Astrocyte of the cerebellum (primary cell): ENCODE data around the gene NDUFAF2.

Experiments used
- DNase-seq: peaks from one replicate; pipeline ENCODE4 v3.0.0-alpha.2; 2011; ENCODE audit warnings: low read depth
- H3K4me3 ChIP-seq: 2 replicates; pipeline ENCODE4 v1.5.1; 2011; ENCODE audit warnings: mild to moderate bottlenecking, low read depth, low read length, moderate library complexity
- CTCF ChIP-seq: IDR thresholded peaks from 2 replicates; pipeline ENCODE4 v1.5.1; 2012; ENCODE audit warnings: low read length, low read depth, moderate library complexity, mild to moderate bottlenecking; ENCODE audit errors: missing control alignments
- in situ Hi-C: cut with HindIII; loops from 2 replicates; pipeline ENCODE4 v1.10.0; 2017; ENCODE audit warnings: low sequenced_read_pairs

NDUFAF2 gene

GRCh38 chr5:61167382-61167781 lies 222.4 kb downstream of the NDUFAF2 start:
- H3K4me3 ChIP-seq = no peak overlapping the region
- in situ Hi-C loops = no loop called here
- TF ChIP-seq CTCF = peak; percentile 60
- peak; percentile 46 for DNase-seq

- no peak for DNase-seq
- in situ Hi-C loops = no loop called here
- no peak overlapping the region for H3K4me3 ChIP-seq
- no peak for TF ChIP-seq CTCF
Measured at GRCh38 chr5:61168951-61169350, 223.9 kb downstream of the NDUFAF2 start.

- H3K4me3 ChIP-seq = no peak overlapping the region
- no peak for TF ChIP-seq CTCF
- in situ Hi-C loops = no loop called here
- no peak for DNase-seq
Measured at GRCh38 chr5:61171479-61171878, 226.5 kb downstream of the NDUFAF2 start.

GRCh38 chr5:61176631-61177030 lies 231.6 kb downstream of the NDUFAF2 start:
- H3K4me3 ChIP-seq = no peak overlapping the region
- no peak for DNase-seq
- in situ Hi-C loops = no loop called here
- TF ChIP-seq CTCF = no peak

GRCh38 chr5:61177070-61177469 lies 232.1 kb downstream of the NDUFAF2 start:
- no peak for TF ChIP-seq CTCF

GRCh38 chr5:61177716-61178115 lies 232.7 kb downstream of the NDUFAF2 start:
- in situ Hi-C loops = no loop called here
- no peak overlapping the region for H3K4me3 ChIP-seq
- TF ChIP-seq CTCF = no peak
- no peak for DNase-seq

More at GRCh38 chr5:61177070-61177469, 232.1 kb downstream of the NDUFAF2 start:
- no peak overlapping the region for H3K4me3 ChIP-seq
- in situ Hi-C loops = no loop called here
- no peak for DNase-seq

GRCh38 chr5:61178702-61179101 lies 233.7 kb downstream of the NDUFAF2 start:
- DNase-seq = no peak
- TF ChIP-seq CTCF = no peak
- H3K4me3 ChIP-seq = no peak overlapping the region
- in situ Hi-C loops = no loop called here
